GM12874 (cell line): ENCODE results near the gene PRAMEF2.
"Not testable (repeated sequence)": the region's sequence is repeated elsewhere in the genome, so short reads cannot be mapped to it uniquely, and the experiment has no call there.

Experiments used
- TF ChIP-seq, protein P1 (sequence below): IDR thresholded peaks from 2 replicates; pipeline ENCODE4 v1.5.1; 2011; ENCODE audit warnings: low read depth, mild to moderate bottlenecking, control low read depth, low read length, moderate library complexity; ENCODE audit not compliant: insufficient read depth

Gene PRAMEF2

DNA sequence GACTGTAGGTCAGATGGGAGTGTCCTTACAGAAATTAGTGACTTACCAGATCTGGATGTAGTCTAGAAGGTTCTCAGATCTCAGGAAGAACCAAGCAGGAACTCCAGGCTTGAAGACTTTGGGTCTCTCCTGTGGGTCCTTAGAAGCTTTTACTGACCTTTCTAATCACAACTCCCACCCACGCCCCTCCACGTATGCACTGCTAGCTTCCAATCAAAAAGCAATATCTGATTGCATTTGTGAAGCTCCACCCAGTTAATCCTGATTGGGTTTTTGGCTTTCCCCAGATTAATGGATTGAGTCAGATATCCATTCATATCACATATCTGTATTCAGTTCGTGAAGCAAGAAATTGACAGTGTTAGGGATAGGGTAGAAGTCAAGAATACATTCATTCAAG is 29.2 kb downstream of the PRAMEF2 start, which contains the start of gene PRAMEF4:
PRAMEF4 (minus strand) TSS at position 101 of the 400 bp plus-strand sequence. CDS start 2,807 bp downstream, outside the sequence.
- TF ChIP-seq, protein P1, sequence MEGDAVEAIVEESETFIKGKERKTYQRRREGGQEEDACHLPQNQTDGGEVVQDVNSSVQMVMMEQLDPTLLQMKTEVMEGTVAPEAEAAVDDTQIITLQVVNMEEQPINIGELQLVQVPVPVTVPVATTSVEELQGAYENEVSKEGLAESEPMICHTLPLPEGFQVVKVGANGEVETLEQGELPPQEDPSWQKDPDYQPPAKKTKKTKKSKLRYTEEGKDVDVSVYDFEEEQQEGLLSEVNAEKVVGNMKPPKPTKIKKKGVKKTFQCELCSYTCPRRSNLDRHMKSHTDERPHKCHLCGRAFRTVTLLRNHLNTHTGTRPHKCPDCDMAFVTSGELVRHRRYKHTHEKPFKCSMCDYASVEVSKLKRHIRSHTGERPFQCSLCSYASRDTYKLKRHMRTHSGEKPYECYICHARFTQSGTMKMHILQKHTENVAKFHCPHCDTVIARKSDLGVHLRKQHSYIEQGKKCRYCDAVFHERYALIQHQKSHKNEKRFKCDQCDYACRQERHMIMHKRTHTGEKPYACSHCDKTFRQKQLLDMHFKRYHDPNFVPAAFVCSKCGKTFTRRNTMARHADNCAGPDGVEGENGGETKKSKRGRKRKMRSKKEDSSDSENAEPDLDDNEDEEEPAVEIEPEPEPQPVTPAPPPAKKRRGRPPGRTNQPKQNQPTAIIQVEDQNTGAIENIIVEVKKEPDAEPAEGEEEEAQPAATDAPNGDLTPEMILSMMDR: not testable (repeated sequence)

DNA sequence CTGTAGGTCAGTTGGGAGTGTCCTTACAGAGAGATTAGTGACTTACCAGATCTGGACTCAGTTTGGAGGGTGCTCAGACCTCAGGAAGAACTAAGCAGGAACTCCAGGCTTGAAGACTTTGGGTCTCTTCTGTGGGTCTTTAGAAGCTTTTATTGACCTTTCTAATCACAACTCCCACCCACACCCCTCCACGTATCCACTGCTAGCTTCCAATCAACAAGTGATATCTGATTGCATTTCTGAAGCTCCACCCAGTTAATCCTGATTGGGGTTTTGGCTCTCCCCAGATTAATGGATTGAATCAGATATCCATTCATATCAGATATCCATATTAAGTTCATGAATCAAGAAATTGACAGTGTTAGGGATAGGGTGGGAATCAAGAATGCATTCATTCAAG is 41.3 kb downstream of the PRAMEF2 start, which contains the start of gene PRAMEF10:
PRAMEF10 (minus strand) TSS at position 101 of the 400 bp plus-strand sequence. CDS start 2,423 bp downstream, outside the sequence.
- TF ChIP-seq, protein P1: not testable (repeated sequence)
